GM06990 (cell line): ENCODE data around the gene CYTH3.

Experiments used
- DNase-seq: peaks from one replicate; pipeline ENCODE4 v3.0.0-alpha.2; 2011; ENCODE audit not compliant: insufficient read length; ENCODE audit errors: extremely low read depth
- H3K27me3 ChIP-seq: replicated peaks from 2 replicates; pipeline ENCODE4 v1.6.0; 2011; ENCODE audit warnings: low read length; ENCODE audit not compliant: control insufficient read depth, insufficient read depth
- H3K36me3 ChIP-seq: 2 replicates; pipeline ENCODE4 v1.5.1; 2011; ENCODE audit warnings: low read length; ENCODE audit not compliant: control insufficient read depth, insufficient read depth
- H3K4me3 ChIP-seq: replicated peaks from 2 replicates; pipeline ENCODE4 v1.5.1; 2011; ENCODE audit warnings: low read depth, mild to moderate bottlenecking, control low read depth, low read length
- CTCF ChIP-seq: IDR thresholded peaks from 2 replicates; pipeline ENCODE4 v1.5.1; 2011; ENCODE audit warnings: low read length, control low read depth, mild to moderate bottlenecking, inconsistent platforms; ENCODE audit not compliant: insufficient read depth, poor library complexity, severe bottlenecking

CYTH3 gene

GRCh38 chr7:6266699-6267098 lies 5.7 kb downstream of the CYTH3 start:
- TF ChIP-seq CTCF = no peak
- Histone ChIP-seq H3K36me3 (no peaks in the 10 kb centered on the region), H3K27me3 (no peaks in the 10 kb centered on the region), H3K4me3 (no peak overlapping the region)
- DNase-seq = no peak

GRCh38 chr7:6262221-6262620 lies 10.2 kb downstream of the CYTH3 start:
- Histone ChIP-seq H3K27me3 (no peaks in the 10 kb centered on the region), H3K36me3 (no peaks in the 10 kb centered on the region), H3K4me3 (no peak overlapping the region)
- no peak for DNase-seq
- no peak for TF ChIP-seq CTCF

- no peak overlapping the region for H3K4me3 ChIP-seq
These were observed 10.7 kb downstream of the CYTH3 start for GRCh38 chr7:6261699-6262098.

GRCh38 chr7:6260291-6261187 lies 11.9 kb downstream of the CYTH3 start:
- TF ChIP-seq CTCF = no peak
- no peak for DNase-seq
- Histone ChIP-seq H3K36me3 (no peaks in the 10 kb centered on the region), H3K27me3 (no peaks in the 10 kb centered on the region), H3K4me3 (no peak overlapping the region)

More at GRCh38 chr7:6261699-6262098, 10.7 kb downstream of the CYTH3 start:
- Histone ChIP-seq H3K36me3 (no peaks in the 10 kb centered on the region), H3K27me3 (no peaks in the 10 kb centered on the region)
- no peak for TF ChIP-seq CTCF
- no peak for DNase-seq

GRCh38 chr7:6259257-6259656 lies 13.2 kb downstream of the CYTH3 start:
- Histone ChIP-seq H3K36me3 (no peaks in the 10 kb centered on the region), H3K27me3 (no peaks in the 10 kb centered on the region), H3K4me3 (no peak overlapping the region)
- no peak for TF ChIP-seq CTCF
- DNase-seq = no peak
